ENCODE measurements around the gene FXYD3.

DNA sequence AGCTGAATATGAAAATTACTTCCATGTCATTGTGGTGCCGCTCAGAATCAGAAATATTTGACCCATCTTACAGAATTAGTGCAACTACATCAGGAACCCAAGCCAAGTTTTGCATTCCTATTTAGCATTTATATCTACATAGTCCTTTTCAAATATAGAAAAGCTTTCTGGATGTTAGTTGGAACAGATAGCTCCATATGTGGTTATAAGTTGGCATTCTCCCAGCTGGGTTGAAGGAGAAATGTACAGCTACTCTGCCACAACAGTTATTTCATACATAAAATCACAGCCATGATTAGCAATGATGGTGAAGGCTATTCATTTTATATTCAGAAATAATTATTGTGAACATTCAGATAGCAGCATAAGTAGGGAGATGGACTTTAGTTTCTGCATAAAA, 45.9 kb upstream of the FXYD3 start:
- TF ChIP-seq CTCF (IDR thresholded peaks at IDR 0.05), result no peak
- no peak for TF ChIP-seq POLR2A (IDR thresholded peaks at IDR 0.05)

All from gastroesophageal sphincter (tissue), 3 donors.